Neural cell (in vitro differentiated cells): ENCODE data around the gene TMTC3.

ENCODE experiments used
- SMC3 ChIP-seq: fragments of 450-650 bp; conservative IDR thresholded peaks from 2 replicates; pipeline ENCODE4 v1.6.1; 2014; ENCODE audit warnings: antibody characterized with exemption, mild to moderate bottlenecking, moderate library complexity; ENCODE audit not compliant: poor library complexity
- TAF1 ChIP-seq: IDR thresholded peaks from 2 replicates; pipeline ENCODE4 v1.6.1; 2012; ENCODE audit warnings: low read depth
- TF ChIP-seq, protein P1 (sequence below): fragments of 450-650 bp; IDR thresholded peaks from 2 replicates; pipeline ENCODE4 v1.5.1; 2014; ENCODE audit warnings: antibody characterized with exemption, mild to moderate bottlenecking, moderate library complexity; ENCODE audit not compliant: poor library complexity, severe bottlenecking

DNA sequence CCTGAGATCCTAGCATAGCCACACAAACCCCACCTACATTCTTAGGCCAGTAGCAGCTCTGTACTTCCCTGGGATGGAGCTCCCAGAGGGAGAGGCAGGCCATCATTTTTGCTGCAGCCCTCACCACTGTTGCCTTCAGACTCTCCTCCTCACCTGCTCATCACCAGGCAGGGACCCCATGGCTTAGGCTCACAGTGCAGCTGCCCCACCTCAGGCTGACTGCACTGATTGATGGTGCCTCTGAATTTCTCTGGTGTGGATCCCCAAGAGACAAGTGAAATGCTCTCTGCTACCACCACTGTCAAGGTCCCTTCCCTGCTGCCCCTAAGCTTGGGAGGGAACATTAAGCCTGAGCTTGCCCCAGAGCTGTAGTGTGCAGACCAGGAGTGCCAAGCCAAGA lies 76.2 kb downstream of the TMTC3 start:
- no peak for TF ChIP-seq SMC3
- TF ChIP-seq, protein P1, sequence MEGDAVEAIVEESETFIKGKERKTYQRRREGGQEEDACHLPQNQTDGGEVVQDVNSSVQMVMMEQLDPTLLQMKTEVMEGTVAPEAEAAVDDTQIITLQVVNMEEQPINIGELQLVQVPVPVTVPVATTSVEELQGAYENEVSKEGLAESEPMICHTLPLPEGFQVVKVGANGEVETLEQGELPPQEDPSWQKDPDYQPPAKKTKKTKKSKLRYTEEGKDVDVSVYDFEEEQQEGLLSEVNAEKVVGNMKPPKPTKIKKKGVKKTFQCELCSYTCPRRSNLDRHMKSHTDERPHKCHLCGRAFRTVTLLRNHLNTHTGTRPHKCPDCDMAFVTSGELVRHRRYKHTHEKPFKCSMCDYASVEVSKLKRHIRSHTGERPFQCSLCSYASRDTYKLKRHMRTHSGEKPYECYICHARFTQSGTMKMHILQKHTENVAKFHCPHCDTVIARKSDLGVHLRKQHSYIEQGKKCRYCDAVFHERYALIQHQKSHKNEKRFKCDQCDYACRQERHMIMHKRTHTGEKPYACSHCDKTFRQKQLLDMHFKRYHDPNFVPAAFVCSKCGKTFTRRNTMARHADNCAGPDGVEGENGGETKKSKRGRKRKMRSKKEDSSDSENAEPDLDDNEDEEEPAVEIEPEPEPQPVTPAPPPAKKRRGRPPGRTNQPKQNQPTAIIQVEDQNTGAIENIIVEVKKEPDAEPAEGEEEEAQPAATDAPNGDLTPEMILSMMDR: no peak
- no peak for TF ChIP-seq TAF1
